Stromal cell of bone marrow (primary cell): ENCODE results near the gene C3orf80.
A peak's percentile ranks its signal among the peaks of the same experiment; 100 is the strongest.
"Not testable (repeated sequence)": the region's sequence is repeated elsewhere in the genome, so short reads cannot be mapped to it uniquely, and the experiment has no call there.

ENCODE experiments used
- DNase-seq: peaks from one replicate; pipeline ENCODE4 v3.0.0-alpha.2; 2012; ENCODE audit warnings: low read depth

The C3orf80 gene

GRCh38 chr3:160213191-160213590 is 12.0 kb upstream of the C3orf80 start:
- DNase-seq: no peak

- DNase-seq: no peak
Measured at GRCh38 chr3:160217675-160218074, 7.5 kb upstream of the C3orf80 start.

GRCh38 chr3:160218136-160218535 is 7.1 kb upstream of the C3orf80 start:
- DNase-seq: no peak

- no peak for DNase-seq
Measured at GRCh38 chr3:160220038-160220437, 5.2 kb upstream of the C3orf80 start.

GRCh38 chr3:160221019-160221418 is 4.2 kb upstream of the C3orf80 start:
- DNase-seq: no peak

GRCh38 chr3:160224256-160224655 is 966 bp upstream of the C3orf80 start:
- no peak for DNase-seq

- no peak for DNase-seq
Measured at GRCh38 chr3:160224811-160225175, 429 bp upstream of the C3orf80 start.

- DNase-seq: no peak
Measured at GRCh38 chr3:160226026-160226907, 1.0 kb downstream of the C3orf80 start.

GRCh38 chr3:160227419-160227818 is 2.2 kb downstream of the C3orf80 start:
- no peak for DNase-seq

GRCh38 chr3:160232014-160232413 is 6.8 kb downstream of the C3orf80 start:
- DNase-seq: no peak

GRCh38 chr3:160240719-160241118 is 15.5 kb downstream of the C3orf80 start:
- not testable (repeated sequence) for DNase-seq

GRCh38 chr3:160245261-160245800 is 20.1 kb downstream of the C3orf80 start:
- no peak for DNase-seq

- DNase-seq: no peak
Measured at GRCh38 chr3:160247766-160248165, 22.5 kb downstream of the C3orf80 start.

- DNase-seq: no peak
Measured at GRCh38 chr3:160253298-160253697, 28.1 kb downstream of the C3orf80 start.

- DNase-seq: no peak
Measured at GRCh38 chr3:160257606-160258005, 32.4 kb downstream of the C3orf80 start.

GRCh38 chr3:160259589-160259988 is 34.4 kb downstream of the C3orf80 start:
- peak; percentile 31 for DNase-seq

GRCh38 chr3:160260587-160261270 is 35.5 kb downstream of the C3orf80 start:
- DNase-seq: no peak

- no peak for DNase-seq
Measured at GRCh38 chr3:160265088-160265487, 39.9 kb downstream of the C3orf80 start.
